COR-L47 (cell line): ENCODE measurements around the gene SLF2.

Source experiments
- DNase-seq: peaks from one replicate; lab custom pipeline; 2025; lab: John Stamatoyannopoulos, UW

Gene SLF2, protein sequence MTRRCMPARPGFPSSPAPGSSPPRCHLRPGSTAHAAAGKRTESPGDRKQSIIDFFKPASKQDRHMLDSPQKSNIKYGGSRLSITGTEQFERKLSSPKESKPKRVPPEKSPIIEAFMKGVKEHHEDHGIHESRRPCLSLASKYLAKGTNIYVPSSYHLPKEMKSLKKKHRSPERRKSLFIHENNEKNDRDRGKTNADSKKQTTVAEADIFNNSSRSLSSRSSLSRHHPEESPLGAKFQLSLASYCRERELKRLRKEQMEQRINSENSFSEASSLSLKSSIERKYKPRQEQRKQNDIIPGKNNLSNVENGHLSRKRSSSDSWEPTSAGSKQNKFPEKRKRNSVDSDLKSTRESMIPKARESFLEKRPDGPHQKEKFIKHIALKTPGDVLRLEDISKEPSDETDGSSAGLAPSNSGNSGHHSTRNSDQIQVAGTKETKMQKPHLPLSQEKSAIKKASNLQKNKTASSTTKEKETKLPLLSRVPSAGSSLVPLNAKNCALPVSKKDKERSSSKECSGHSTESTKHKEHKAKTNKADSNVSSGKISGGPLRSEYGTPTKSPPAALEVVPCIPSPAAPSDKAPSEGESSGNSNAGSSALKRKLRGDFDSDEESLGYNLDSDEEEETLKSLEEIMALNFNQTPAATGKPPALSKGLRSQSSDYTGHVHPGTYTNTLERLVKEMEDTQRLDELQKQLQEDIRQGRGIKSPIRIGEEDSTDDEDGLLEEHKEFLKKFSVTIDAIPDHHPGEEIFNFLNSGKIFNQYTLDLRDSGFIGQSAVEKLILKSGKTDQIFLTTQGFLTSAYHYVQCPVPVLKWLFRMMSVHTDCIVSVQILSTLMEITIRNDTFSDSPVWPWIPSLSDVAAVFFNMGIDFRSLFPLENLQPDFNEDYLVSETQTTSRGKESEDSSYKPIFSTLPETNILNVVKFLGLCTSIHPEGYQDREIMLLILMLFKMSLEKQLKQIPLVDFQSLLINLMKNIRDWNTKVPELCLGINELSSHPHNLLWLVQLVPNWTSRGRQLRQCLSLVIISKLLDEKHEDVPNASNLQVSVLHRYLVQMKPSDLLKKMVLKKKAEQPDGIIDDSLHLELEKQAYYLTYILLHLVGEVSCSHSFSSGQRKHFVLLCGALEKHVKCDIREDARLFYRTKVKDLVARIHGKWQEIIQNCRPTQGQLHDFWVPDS

DNA sequence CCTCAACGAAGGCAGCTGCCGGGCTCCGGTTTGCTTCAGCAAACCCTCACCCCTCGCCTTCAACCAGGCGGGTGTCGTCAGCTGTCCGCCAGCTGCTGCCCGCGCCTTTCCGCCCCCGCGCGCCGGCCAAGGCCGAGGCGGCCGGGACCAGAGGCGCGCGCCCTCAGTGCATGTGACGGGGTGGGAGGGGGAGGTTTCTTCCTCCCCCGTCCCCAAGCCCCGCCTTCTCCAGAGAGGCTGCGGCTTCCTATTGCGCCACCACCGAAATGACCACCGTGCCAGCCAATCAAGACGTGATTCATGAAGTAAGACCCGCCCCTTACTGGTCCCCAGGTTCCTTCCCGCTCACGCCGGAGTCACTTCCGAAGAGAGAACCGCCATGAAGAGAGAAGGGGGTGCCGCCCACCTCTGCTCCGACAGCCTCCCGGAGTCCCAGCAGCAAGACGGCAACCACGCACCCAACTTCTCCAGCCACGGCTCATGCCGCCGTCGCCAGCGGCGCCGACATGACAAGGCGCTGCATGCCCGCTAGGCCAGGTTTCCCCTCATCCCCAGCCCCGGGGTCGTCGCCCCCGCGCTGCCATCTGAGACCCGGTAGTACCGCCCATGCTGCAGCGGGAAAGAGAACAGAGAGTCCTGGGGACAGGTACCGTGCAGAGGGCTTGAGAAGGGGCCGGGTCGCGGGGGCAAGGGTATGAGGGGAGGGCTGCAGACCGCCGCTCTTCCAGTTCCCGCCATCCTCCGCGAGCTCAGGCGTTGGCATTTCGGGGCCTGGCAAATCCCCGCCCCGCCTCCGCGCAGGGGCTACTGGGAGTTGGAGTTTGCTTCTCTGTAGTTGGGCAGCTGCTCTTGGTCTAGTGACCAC is at the start of gene SLF2:
SLF2 (plus strand) TSS at position 359 of the 865 bp plus-strand sequence; CDS start at position 507, 148 bp downstream.
- DNase-seq: peak; percentile 88

DNA sequence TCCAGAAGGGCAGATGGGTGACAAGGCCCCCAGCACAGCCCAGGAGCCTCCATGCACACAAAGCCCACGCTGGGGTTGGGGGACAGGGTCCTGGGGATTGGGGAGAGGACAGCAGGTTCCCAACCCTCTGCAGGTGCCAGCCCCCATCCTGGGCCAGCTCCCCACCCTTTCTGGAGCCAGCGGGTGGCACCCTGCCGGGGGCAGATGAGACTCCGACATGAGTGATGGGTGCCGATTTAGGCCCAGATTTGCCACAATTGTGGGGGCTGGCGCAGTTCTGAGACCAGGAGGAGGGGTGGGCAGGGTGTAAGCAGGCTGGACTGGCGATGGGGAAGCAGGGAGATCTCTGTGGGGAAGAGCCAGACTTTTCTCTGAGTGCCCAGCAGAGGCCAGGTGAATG is 49.3 kb upstream of the SLF2 start:
- DNase-seq: no peak

DNA sequence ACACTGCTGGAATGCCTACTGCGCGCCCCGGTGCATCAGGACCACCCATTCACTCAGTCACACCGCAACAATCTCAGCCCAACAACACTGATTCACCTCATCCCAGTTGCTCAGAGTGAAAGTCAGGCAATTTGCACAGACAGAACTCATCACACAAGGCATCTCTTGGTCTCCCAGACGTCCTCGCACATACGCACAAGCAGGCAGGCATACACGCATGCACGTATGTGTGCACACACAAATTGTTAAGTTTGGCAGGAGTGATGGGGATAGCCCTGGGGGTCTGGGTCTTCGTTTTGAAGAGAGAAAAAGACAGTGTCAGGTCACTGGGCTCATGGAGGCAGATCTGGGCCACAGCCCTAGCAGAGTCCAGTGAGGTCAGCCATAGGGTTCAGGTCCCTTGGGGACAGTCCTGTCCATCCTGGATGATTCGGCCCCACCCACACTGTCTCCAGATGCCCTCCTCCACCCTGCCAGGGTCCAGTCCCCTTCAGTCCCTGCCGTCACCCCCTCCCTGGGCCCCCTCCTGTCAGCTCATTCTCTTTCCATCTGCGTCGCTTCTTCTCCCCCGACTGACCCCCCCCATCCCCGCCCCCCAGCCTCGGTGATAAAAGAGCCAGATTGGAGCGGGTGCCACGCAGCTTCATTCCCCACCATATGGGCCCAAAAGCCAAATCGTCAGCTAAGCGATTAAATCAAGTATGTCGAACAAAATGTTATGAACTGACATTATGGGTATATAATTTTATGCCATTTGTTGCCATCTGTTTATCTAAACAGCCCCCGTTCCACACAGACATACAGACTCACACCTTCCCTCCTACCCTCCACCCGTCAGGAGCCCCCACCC is 48.5 kb upstream of the SLF2 start:
- DNase-seq: no peak

DNA sequence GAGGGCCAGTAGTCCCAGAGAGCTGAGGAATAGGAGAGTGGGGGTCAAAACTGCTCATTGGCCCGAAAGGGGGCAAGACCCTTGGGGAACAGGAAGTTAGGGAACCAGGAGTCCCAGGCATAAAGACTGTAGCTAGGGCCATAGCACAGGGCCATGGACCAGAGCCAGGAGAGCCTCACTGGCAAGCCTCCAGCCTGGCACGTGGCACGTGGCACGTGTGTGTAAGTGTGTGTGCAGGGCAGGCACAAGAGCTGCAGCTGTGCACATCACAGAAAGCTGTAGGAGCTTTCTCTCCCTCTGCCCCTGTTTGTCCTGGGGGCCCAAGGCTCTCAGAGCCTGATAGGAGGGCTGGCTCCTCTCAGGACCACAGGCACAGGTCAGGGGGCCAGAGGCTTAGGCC is 47.8 kb upstream of the SLF2 start:
- DNase-seq: no peak

DNA sequence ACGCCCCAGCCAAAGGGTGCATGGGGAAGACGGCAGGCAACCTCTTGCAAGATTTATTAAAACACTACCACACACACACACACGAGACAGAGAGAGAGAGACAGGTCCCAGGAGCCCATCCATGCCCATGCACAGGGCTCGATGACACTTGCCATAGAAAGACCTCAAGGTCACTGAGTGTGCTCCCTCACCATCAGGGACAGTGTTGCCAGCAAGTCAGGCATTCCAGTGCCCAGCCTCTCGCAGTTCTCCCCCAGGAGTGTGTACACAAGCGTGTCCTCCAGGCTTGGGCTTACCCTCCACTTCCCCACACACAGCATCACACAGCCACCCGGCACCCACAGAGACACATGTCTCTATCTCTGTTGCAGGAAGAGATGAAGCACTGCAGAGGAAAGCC is 46.8 kb upstream of the SLF2 start:
- DNase-seq: no peak

DNA sequence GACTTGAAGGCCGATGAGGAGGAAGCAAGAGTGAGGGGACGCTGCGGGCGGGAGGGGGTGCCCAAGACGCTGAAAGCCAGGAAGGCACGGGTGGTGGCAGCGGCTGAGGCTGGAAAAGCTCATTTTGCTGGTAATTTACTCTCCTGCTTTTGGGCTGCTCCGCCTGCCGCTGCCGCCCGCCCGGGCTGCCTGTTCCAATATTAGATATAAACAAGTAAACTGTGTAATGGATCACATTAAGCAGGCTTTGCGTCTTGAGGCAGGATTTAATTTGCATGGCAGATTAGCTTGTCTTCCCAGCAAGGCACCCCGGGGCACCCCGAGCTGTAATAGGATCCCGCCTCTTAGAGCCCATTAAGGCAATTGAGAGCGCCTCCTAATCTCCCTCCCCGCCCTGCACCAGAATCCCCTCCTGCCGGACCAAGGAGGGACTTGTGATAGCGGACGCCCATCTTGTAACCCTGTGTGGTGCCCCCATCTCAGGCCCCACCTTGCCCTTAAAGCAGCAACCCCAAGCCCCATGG is 46.1 kb upstream of the SLF2 start:
- DNase-seq: no peak

DNA sequence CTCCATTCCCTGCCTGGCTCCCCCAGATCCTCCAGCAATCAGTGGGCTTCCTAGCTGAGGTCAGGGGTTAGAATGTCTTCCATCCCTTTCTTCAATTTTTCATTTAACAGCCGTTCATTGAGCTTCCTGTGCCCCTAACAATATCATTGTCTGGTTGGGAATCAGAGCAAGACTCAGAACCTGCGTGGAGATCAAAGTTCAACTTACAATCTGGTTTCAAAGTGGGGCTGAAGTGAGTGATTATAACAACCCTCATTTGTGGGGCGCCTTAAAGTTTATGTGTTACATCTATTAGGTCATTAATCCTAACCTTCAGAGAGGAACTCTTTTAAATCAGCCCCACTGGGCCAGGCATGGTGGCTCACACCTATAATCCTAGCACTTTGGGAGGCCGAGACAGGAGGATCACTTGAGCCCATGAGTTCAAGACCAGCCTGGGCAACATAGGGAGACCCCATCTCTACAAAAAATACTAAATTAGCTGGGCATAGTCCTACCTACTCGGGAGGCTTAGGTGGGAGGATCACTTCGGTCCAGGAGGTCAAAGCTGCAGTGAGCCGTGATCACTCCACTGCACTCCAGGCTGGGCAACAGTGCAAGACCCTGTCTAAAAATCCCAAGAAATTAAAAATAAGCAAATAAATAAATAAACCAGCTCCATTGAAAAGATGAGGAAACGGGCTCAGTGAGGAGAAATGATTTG is 45.4 kb upstream of the SLF2 start:
- DNase-seq: no peak

DNA sequence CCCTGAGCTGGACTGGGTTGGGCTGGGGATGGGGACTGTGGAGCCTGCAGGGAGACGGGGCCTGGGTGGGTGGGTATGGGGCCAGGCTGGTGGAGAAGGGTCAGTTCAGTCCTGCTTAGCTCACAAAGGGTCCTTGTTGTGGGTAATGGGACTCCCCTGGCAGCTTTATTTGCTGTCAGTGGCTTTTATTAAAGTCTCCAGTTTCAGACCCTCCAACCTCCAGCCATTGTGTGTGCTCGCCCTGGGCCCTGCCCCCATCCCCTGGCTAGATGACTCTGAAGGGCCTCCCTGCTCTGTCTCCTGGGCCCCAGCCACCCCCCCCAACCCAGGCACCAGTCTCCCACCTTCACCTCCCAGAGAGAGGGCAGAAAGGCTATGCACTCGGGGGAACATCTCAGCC is 44.4 kb upstream of the SLF2 start:
- no peak for DNase-seq

DNA sequence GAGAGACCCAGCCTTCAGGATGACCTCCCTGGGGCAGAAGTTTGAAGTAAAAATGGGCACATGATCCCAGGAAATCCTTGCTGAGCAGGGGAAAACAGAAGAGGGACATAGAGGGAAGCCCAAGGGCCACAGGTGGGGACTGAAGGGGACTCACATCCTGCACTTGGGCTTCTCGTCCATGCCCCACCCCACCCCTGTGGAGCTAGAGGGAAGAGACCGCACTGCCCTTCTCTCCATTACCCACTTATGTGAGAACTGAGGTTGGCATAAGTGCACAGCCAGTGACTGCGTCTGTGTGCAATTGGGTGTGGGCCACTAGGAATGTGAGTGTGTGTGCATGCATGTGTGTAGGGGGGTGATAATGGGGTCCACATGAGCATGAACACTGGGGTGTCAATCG is 43.4 kb upstream of the SLF2 start:
- DNase-seq: no peak

DNA sequence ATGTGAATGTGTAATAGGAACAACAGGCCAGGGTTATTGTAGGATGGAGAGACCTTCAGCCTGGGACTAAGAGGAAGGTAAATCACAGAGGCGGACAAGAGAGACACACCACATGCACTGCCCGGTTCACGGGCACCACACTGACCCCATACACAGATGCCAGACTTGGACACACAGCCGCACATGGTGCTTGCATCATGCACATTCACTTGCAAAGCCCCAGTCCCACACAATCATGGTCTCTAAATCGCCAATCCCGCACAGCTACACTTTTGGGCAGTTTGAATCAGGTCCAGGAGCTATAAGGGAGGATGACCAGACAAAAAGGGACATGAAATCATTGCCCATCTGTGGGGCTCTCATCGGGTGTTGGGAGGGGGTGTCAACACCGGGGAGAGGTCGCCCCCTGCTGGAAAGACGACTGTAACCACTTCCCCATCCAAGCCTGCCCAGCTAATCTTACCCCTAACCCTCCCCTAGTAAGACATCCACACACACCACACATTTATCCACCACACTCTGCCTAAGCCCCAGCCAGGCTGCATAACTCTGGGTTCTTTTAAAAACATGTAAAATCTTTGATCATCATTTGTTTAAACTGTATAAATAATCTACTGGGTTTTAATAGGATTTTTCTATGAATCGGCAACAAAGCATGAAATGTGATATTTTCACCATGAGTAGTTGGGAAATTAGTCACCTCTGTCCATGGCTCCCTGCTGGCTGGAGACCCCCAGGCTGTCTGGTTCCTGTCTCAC is 40.5 kb upstream of the SLF2 start:
- DNase-seq: peak; percentile 10

DNA sequence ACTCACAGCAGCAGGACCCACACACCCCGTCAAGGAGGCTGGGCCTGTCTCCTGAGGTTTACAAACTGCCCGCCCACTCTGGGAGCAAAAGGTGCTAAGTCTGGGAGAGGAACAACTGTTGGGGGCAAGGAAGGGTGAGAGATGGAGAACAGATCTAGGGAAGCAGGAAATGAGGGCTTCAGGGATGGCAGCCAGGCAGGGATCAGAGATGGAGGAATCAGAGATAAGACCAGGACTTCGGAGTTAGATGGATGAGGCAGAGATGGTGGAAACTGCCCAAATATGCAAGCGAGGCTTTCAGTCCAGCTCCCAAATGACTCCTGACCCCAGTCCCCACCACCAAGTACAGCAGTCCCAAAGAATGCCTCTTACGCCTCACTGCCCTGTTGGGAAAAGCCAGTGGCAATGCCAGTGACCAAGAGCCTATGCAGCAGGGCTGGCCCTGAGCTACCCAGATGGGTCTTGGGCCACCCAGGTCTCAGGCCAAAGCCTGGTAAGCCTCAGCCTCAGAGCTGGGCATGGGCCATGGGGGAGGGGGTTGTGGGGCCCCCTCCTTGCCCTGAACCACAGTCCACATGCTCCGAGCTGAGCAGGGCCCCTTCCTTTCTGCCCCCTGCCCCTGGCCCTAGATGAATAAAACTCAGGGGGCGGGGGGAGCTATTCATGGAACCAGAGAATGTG is 39.5 kb upstream of the SLF2 start:
- DNase-seq: no peak

DNA sequence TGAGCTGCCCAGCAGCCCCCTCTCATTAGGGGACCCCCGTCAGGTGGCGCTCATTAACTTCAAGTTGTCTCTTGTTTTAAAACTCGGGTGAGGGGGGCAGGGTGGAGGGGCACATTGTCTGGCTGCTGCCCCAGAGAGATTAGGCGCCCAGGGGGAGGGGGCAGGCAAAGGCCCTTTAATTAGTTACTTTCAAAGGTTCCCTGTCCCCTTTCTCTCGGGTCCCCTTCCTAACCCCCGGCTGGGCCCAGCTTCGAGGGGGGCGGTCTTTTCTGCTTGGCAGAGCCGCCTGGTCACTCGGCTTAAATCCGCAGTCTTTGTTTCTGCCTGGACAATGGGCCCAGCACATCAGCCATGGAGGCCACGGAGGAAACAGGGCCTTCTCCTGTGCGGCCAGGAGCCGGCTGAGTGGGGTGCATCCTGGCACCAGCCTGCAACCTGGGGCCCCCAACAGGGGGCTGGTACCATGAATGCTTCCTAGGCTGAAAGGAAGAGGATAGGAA is 38.9 kb upstream of the SLF2 start:
- DNase-seq: no peak

DNA sequence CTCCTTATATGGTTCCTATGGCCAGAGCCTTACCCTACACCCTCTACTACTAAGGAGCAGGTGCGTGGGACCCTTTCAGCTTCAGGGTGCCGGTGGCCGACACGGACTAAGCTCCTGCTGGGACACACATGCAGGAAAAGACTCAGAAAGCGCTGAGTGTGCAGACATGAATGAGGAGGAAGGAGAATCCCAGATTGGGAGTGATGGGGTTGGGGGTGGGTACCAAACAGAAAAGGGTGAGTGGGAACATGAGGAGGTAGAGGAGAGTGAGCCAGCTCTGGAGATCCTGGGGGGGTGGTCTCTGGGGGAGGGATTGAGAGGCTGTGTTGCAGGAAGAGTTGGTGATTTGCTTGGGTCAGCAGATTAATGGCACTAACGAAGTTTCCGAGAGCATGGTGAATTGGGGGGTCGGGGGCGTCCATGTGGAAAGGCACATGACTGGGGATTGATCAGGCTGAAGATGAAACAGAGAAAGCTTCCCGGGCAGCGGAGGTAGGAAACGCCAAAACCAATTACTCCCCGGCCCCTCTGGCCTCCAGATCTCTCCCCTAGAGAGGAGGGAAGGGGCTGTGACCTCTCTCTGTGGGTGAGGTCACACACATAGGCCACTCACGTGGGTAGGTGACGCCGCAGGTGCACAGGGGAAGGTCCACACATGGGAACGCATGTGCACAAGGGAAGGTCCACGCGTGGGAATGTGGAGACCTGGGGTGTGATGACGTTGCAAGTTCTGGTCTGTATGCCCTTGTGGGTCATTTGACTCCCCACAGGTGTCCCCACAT is 37.9 kb upstream of the SLF2 start:
- DNase-seq: no peak

DNA sequence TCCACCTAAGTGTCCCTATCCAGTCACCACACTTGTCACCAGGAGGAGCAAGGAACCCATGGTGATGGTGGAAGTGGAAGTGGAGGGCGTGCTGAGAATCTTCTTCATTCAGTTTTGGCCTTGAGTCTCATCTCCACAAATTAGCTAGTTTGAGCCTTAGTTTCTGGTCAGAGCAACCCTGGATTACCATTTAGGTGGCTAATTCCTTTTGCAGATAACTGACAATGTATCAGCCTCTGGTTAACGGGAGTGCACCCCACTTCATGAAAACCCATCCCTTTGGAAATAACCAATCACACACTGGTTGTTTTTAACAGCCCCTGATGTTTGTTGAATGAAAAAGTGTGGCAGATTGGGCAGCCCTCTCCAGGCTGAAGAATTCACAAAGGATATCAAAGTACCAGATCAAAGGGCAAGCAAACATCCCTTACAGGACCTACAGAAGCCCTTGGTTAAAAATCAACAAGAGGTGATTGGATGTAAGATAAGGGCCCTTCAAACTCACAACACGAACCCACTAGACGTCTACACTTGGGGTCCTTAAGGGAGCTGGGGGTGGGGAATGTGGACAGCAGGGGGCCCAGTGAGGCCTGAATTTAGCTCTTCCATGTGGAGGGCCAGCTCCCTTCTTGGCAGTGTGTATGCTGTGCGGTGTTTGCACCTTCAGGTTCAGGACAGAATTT is 37.1 kb upstream of the SLF2 start:
- no peak for DNase-seq

DNA sequence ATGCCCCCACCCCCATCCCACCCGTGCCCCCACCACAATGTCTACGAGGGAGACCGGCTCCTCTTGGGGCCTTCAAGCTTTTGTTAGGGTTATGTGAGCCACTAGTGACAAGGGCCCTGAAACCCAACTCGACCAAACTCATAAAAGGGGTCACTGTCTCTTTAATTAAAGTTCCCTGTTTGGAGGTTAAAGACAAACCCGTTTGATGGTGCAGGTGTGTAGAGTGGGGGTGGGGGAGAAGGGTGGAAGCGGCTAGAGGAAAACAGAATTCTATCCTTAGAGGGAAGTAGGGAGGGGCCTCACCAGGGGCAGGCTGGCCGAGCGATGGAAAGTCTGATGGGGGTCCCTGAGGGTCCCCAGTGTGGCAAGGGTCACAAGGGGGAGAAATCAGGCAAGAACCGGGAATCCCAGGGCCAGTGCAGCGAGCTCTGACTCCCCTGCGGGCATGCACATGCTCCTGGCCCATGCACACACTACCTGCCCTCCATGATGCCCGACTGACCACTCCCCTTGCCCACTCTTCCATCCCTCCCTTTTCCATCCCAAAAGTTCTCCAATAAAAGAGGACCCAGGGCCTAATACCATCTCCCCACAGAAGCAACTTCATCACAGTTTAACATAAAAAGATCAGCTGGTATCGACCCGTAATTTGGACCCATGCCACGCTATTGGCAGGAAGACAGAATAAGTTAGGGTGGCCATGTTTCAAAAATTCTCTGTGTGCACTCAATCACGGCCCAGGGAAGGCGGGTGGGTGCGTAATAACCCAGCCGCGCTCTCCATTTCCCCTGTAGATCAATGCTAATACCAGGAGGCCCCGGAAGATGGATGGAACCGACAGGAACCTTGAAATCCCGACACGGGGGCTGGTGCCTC is 35.9 kb upstream of the SLF2 start:
- DNase-seq: no peak

DNA sequence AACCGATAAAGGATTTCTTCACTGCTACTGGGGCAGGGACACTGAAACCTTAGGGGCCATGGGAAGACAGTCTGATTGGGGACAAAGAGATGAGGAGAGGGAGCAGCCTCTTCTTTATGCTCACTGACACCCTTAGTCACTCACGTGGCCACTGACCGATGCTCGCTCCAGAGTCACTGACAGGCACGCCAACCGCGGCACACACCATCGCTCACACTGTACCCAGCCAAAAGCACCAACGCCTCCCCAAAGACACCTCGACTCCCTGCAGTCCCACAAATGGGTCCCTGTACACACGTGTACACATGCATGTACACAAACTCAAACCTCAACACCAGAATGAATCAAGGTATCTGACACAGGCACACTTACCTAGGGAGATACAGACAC is 35.3 kb upstream of the SLF2 start:
- no peak for DNase-seq
